ENCODE measurements around the gene CCNL2.
"Not testable (repeated sequence)": the region's sequence is repeated elsewhere in the genome, so short reads cannot be mapped to it uniquely, and the experiment has no call there.

Gene CCNL2

GRCh38 chr1:1419813-1420653, 20.9 kb upstream of the CCNL2 start:
- peak; percentile 54 for DNase-seq

GRCh38 chr1:1419363-1419812, 20.3 kb upstream of the CCNL2 start:
- DNase-seq: no peak

GRCh38 chr1:1418464-1419362, 19.6 kb upstream of the CCNL2 start:
- DNase-seq: no peak

- not testable (repeated sequence) for DNase-seq
Observed at GRCh38 chr1:1417825-1418463, 18.8 kb upstream of the CCNL2 start.

- peak; percentile 94 for DNase-seq
Observed at GRCh38 chr1:1417396-1417795, 18.3 kb upstream of the CCNL2 start.

- DNase-seq: no peak
Observed at GRCh38 chr1:1415751-1416150, 16.6 kb upstream of the CCNL2 start.

GRCh38 chr1:1412311-1412902, 13.3 kb upstream of the CCNL2 start:
- DNase-seq: not testable (repeated sequence)

- no peak for DNase-seq
Observed at GRCh38 chr1:1411626-1412025, 12.5 kb upstream of the CCNL2 start.

- not testable (repeated sequence) for DNase-seq
Observed at GRCh38 chr1:1410238-1410637, 11.1 kb upstream of the CCNL2 start.

- peak; percentile 42 for DNase-seq
Observed at GRCh38 chr1:1407636-1408318, 8.6 kb upstream of the CCNL2 start.

GRCh38 chr1:1406821-1407635, 7.9 kb upstream of the CCNL2 start, which contains the start of gene MRPL20:
TSS of gene MRPL20 (minus strand) at chr1:1407293. CDS start at chr1:1407217, 76 bp downstream.
- peak; percentile 100 for DNase-seq

GRCh38 chr1:1406101-1406820, 7.1 kb upstream of the CCNL2 start:
- DNase-seq: no peak

GRCh38 chr1:1403653-1404052, 4.5 kb upstream of the CCNL2 start:
- DNase-seq: no peak

- not testable (repeated sequence) for DNase-seq
Observed at GRCh38 chr1:1402901-1403392, 3.8 kb upstream of the CCNL2 start.

GRCh38 chr1:1402072-1402900, 3.2 kb upstream of the CCNL2 start:
- DNase-seq: peak; percentile 81

GRCh38 chr1:1401457-1402010, 2.4 kb upstream of the CCNL2 start:
- DNase-seq: no peak

GRCh38 chr1:1400576-1401456, 1.7 kb upstream of the CCNL2 start:
- no peak for DNase-seq
